ENCODE measurements around the gene OXT.
"Not testable (repeated sequence)": the region's sequence is repeated elsewhere in the genome, so short reads cannot be mapped to it uniquely, and the experiment has no call there.

The OXT gene

GRCh38 chr20:3047486-3048419 lies 23.7 kb upstream of the OXT start:
- no peak for DNase-seq (ENCODE audit: low spot score)

GRCh38 chr20:3051385-3052019 lies 19.9 kb upstream of the OXT start:
- DNase-seq (ENCODE audit: low spot score): no peak

GRCh38 chr20:3059489-3059888 lies 11.9 kb upstream of the OXT start:
- DNase-seq (ENCODE audit: low spot score): no peak

- not testable (repeated sequence) for DNase-seq (ENCODE audit: low spot score)
These were observed 7.3 kb upstream of the OXT start for GRCh38 chr20:3064119-3064518.

GRCh38 chr20:3067139-3068014 lies 4.0 kb upstream of the OXT start:
- no peak for DNase-seq (ENCODE audit: low spot score)

GRCh38 chr20:3068075-3068474 lies 3.3 kb upstream of the OXT start:
- DNase-seq (ENCODE audit: low spot score): no peak

- no peak for DNase-seq (ENCODE audit: low spot score)
These were observed 2.2 kb upstream of the OXT start for GRCh38 chr20:3068986-3069900.

- DNase-seq (ENCODE audit: low spot score): no peak
These were observed 695 bp upstream of the OXT start for GRCh38 chr20:3070725-3071124.

GRCh38 chr20:3071266-3071609 lies 182 bp upstream of the OXT start:
- DNase-seq (ENCODE audit: low spot score): no peak

- no peak for DNase-seq (ENCODE audit: low spot score)
These were observed 1.3 kb downstream of the OXT start for GRCh38 chr20:3072530-3073250.

GRCh38 chr20:3073251-3073643 lies 1.8 kb downstream of the OXT start:
- DNase-seq (ENCODE audit: low spot score): not testable (repeated sequence)

- no peak for DNase-seq (ENCODE audit: low spot score)
These were observed 3.4 kb downstream of the OXT start for GRCh38 chr20:3074812-3075211.

- DNase-seq (ENCODE audit: low spot score): not testable (repeated sequence)
These were observed 3.9 kb downstream of the OXT start for GRCh38 chr20:3075315-3075714.

- no peak for DNase-seq (ENCODE audit: low spot score)
These were observed 6.3 kb downstream of the OXT start for GRCh38 chr20:3077618-3078134.

GRCh38 chr20:3080939-3081388 lies 9.5 kb downstream of the OXT start:
- DNase-seq (ENCODE audit: low spot score): peak; percentile 16

GRCh38 chr20:3081641-3082040 lies 10.2 kb downstream of the OXT start:
- DNase-seq (ENCODE audit: low spot score): no peak

GRCh38 chr20:3082306-3082951 lies 11.0 kb downstream of the OXT start:
- DNase-seq (ENCODE audit: low spot score): no peak

- no peak for DNase-seq (ENCODE audit: low spot score)
These were observed 11.8 kb downstream of the OXT start for GRCh38 chr20:3082955-3083952.
